Endothelial cell of umbilical vein (primary cell): ENCODE results near the gene TMEM178A. TPM values are rescaled to one million over a fixed set of nuclear protein-coding genes. Genes with fewer than 3 reads are reported as not detected.

Source experiments
- BruUV-seq: library from RNA; stranded (reverse); fragments of 400-500 nt; replicated peaks from 2 replicates; lab custom pipeline; 2021; lab: Mats Ljungman, UMichigan
- CTCF ChIA-PET: fragments of 300-600, 350-600 bp; sonication (Branson Sonifier 250); formaldehyde crosslinking; loops from one replicate; lab custom pipeline; 2021; ENCODE audit warnings: antibody characterized with exemption, inconsistent platforms; lab: Charles Lee
- POLR2A ChIA-PET: fragments of 300-600, 350-600 bp; sonication (Branson Sonifier 250); formaldehyde crosslinking; loops from one replicate; lab custom pipeline; 2021; ENCODE audit warnings: antibody characterized with exemption, inconsistent platforms; lab: Charles Lee
- DNase-seq: peaks from one replicate; pipeline ENCODE4 v3.0.0-alpha.2; 2011; ENCODE audit warnings: low read depth, low spot score
- FAIRE-seq: peaks from 2 replicates; lab custom pipeline; 2011; peaks lifted over from hg19 to GRCh38; lab: Jason Lieb, UNC
- H2AFZ ChIP-seq: 2 replicates; pipeline ENCODE4 v1.6.0; 2012; ENCODE audit warnings: low read depth, low read length, control low read depth, inconsistent platforms
- H3K27ac ChIP-seq: 2 replicates; pipeline ENCODE4 v1.5.1; 2011; ENCODE audit warnings: low read depth, mild to moderate bottlenecking, control low read depth, low read length, moderate library complexity; ENCODE audit not compliant: insufficient read depth
- H3K27me3 ChIP-seq, 2 experiments: 2 replicates each; pipeline versions ENCODE4 v1.6.0 to v1.6.1; 2011; ENCODE audit warnings: low read length in 2 of 2, mixed read lengths in 1 of 2; ENCODE audit not compliant: control insufficient read depth in 2 of 2, insufficient read depth in 2 of 2
- H3K36me3 ChIP-seq, 2 experiments: 2 replicates in 1 of 2; 3 replicates in 1 of 2; pipeline ENCODE4 v1.5.1; 2011; ENCODE audit warnings: low read length in 2 of 2, mild to moderate bottlenecking in 1 of 2, moderate library complexity in 1 of 2; ENCODE audit not compliant: control insufficient read depth in 2 of 2, insufficient read depth in 2 of 2; ENCODE audit errors: extremely low read depth in 1 of 2
- H3K4me1 ChIP-seq: 3 replicates; pipeline ENCODE4 v1.5.1; 2011; ENCODE audit warnings: mild to moderate bottlenecking, low read length; ENCODE audit not compliant: control insufficient read depth, insufficient read depth; ENCODE audit errors: extremely low read depth
- H3K4me2 ChIP-seq: 2 replicates; pipeline ENCODE4 v1.6.1; 2011; ENCODE audit warnings: low read length, control low read depth, mixed read lengths; ENCODE audit not compliant: insufficient read depth
- H3K4me3 ChIP-seq, 3 experiments: fragments of 200-600 bp in 1 of 3; sonication (generic), shearing (Covaris generic) in 1 of 3; replicated peaks in 1 of 3; 2 replicates each; pipeline ENCODE4 v1.5.1; 2011 to 2016; ENCODE audit warnings: control low read depth in 3 of 3, low read length in 3 of 3, mild to moderate bottlenecking in 2 of 3, inconsistent platforms in 1 of 3, low read depth in 1 of 3, moderate library complexity in 1 of 3; ENCODE audit not compliant: insufficient read depth in 1 of 3
- H3K79me2 ChIP-seq: 2 replicates; pipeline ENCODE4 v1.6.0; 2012; ENCODE audit warnings: low read length, inconsistent platforms; ENCODE audit not compliant: control insufficient read depth, insufficient read depth
- H3K9ac ChIP-seq: replicated peaks from 2 replicates; pipeline ENCODE3; 2011; ENCODE audit warnings: low read length, control low read depth; ENCODE audit not compliant: insufficient read depth; ENCODE audit errors: extremely low read depth
- H3K9me1 ChIP-seq: replicated peaks from 3 replicates; pipeline ENCODE4 v1.6.0; 2011; ENCODE audit warnings: mild to moderate bottlenecking, low read length; ENCODE audit not compliant: control insufficient read depth, insufficient read depth; ENCODE audit errors: extremely low read depth
- H3K9me3 ChIP-seq: replicated peaks from 2 replicates; pipeline ENCODE4 v1.5.1; 2012; ENCODE audit warnings: low read length, inconsistent platforms; ENCODE audit not compliant: control insufficient read depth, insufficient read depth
- H4K20me1 ChIP-seq: replicated peaks from 2 replicates; pipeline ENCODE3; 2011; ENCODE audit warnings: mild to moderate bottlenecking, low read length; ENCODE audit not compliant: control insufficient read depth, insufficient read depth; ENCODE audit errors: extremely low read depth
- EZH2 ChIP-seq: IDR thresholded peaks from 2 replicates; pipeline ENCODE4 v1.6.1; 2012; ENCODE audit warnings: borderline replicate concordance, low read depth, mild to moderate bottlenecking, moderate library complexity, low read length, inconsistent platforms; ENCODE audit not compliant: severe bottlenecking
- JUN ChIP-seq: IDR thresholded peaks from 2 replicates; pipeline ENCODE4 v1.6.1; 2011; ENCODE audit warnings: borderline replicate concordance, low read depth; ENCODE audit not compliant: insufficient read length, insufficient read depth
- POLR2A ChIP-seq: IDR thresholded peaks from 2 replicates; pipeline ENCODE4 v1.6.1; 2012; ENCODE audit warnings: low read depth, mild to moderate bottlenecking, control low read depth, low read length
- dilution Hi-C: fragments of 300-500 bp; cut with MboI; formaldehyde crosslinking; loops from one replicate; pipeline ENCODE4 v1.15.0; 2019; ENCODE audit warnings: low sequenced_read_pairs; ENCODE audit not compliant: extremely low pct_ligation_motif_present
- intact Hi-C: fragments of 100-400 bp; cut with micrococcal nuclease; formaldehyde crosslinking; loops from one replicate; pipeline ENCODE4 v1.10.0; 2022
- polyA plus RNA-seq, 4 experiments: library from polyadenylated mRNA; depleted of rRNA in 3 of 4; stranded (reverse) in 3 of 4; unstranded in 1 of 4; fragments of >200 nt; gene quantifications; 2 replicates each; pipeline versions ENCODE4 v1.2.1 to v1.2.3, GENCODE V29; 2011 to 2012; ENCODE audit warnings: missing spikeins in 1 of 4
- total RNA-seq: library from RNA; stranded (reverse); gene quantifications from 2 replicates; pipeline ENCODE4 v1.2.3, GENCODE V29; 2021

TMEM178A gene
- total and polyA plus RNA-seq, 2 donors (not counting 3 experiments of a cell fraction or from before 2014, with no cell fraction given) = 1.5 to 2.8 TPM

DNA sequence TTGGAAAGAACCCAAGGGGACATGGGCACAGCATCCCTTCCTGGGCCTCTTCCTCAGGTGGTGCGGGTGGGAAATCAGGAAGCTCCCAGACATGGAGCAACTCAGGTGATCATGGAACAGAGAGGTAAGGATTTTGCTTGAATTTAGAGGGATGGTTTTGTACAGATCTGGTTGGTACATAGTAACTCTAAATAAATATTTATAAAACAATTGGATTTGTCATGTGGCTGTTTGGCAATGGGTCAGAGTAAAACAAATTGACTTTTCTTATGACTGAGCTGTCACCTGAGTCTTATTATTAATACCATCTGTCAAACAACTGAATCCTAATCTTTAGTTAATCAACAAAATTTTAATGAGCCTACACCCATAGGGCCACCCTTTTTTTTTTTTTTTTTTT, 19.4 kb upstream of the TMEM178A start:
- Histone ChIP-seq H3K9me1 (no peaks in the 10 kb centered on the region), H4K20me1 (no peaks in the 10 kb centered on the region), H2AFZ (no peak overlapping the region), H3K9me3 (no peaks in the 10 kb centered on the region), H3K4me1 (peaks cover 4% of the 10 kb centered on the region), H3K27me3 (no peaks in the 10 kb centered on the region), H3K4me3 (no peak overlapping the region), H3K27ac (no peak overlapping the region), H3K79me2 (no peaks in the 10 kb centered on the region), H3K4me2 (no peak overlapping the region), H3K9ac (no peak overlapping the region), H3K36me3 (no peaks in the 10 kb centered on the region)
- intact Hi-C loops = no loop called here
- DNase-seq (no peak), FAIRE-seq (no peak)
- BruUV-seq = no TSS peak
- TF ChIP-seq POLR2A (no peak), JUN (no peak), EZH2 (no peak)
- ChIA-PET POLR2A (no interaction called here), CTCF (no interaction called here)
- dilution Hi-C loops = no loop called here

DNA sequence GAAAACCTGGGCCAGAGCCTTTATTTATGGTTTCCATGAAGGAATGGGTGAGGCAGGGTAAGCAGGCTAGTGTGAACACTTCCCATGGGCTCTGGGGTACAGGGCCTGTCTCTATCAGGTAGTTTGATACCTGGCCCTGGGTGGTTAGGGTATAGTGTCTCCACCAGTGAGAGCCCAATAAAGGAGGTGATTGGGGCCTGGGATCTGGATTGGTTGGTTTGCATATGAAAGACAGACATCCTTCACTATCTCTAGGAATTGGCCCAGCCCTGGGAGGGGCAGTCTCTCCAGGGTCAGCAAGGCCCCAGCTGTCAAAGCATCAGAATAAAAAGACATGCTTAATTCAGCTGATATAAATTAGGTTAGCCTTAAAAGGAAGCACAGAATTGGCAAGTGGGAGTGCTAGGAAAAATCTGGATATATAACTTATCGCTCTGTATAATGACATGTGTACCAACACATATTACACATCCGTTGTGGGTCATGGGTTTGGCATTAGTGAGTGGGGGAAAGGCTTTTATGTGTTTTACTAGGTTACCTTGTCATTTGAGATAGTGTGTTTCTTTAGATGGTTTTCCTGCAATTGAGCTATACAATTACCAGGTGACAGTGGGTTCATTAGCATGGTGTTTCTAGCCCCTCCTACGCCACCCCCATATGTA, 18.5 kb upstream of the TMEM178A start:
- DNase-seq (no peak), FAIRE-seq (no peak)
- H3K27me3 ChIP-seq = no peaks in the 10 kb centered on the region
- dilution Hi-C loops (no loop called here), intact Hi-C loops (no loop called here)
- TF ChIP-seq JUN = no peak
- no peaks in the 10 kb centered on the region for H3K9me3 ChIP-seq
- no peaks in the 10 kb centered on the region for H3K9me1 ChIP-seq
- no peak overlapping the region for H2AFZ ChIP-seq
- H3K4me2 ChIP-seq = no peak overlapping the region
- H3K9ac ChIP-seq = no peak overlapping the region
- H3K36me3 ChIP-seq = no peaks in the 10 kb centered on the region
- no peaks in the 10 kb centered on the region for H4K20me1 ChIP-seq
- H3K4me3 ChIP-seq = no peak overlapping the region
- peaks cover under 1% of the 10 kb centered on the region for H3K4me1 ChIP-seq
- BruUV-seq = no TSS peak
- H3K27ac ChIP-seq = no peak overlapping the region
- H3K79me2 ChIP-seq = no peaks in the 10 kb centered on the region
- CTCF ChIA-PET = interaction anchor here (1.6 kb wide), 1 partner anchor 53 kb away, joined by 6 read pairs; no protein-coding TSS in a partner anchor
- POLR2A ChIA-PET = no interaction called here
